ENCODE results near the gene FRRS1. TPM values are rescaled to one million over a fixed set of nuclear protein-coding genes. Genes with fewer than 3 reads are reported as not detected.

Gene FRRS1
- total RNA-seq, 6 experiments from 2014 or later: 0.22 to 1.1 (median 0.41) TPM

- no peaks in the 10 kb centered on the region for H3K4me1 Mint-ChIP-seq (ENCODE audit: low read depth)
- H3K27ac Mint-ChIP-seq: no peak overlapping the region
- H3K27me3 Mint-ChIP-seq (ENCODE audit: insufficient read depth): peaks cover 3% of the 10 kb centered on the region
- no peaks in the 10 kb centered on the region for H3K36me3 Mint-ChIP-seq (ENCODE audit: low read depth)
- H3K4me3 Mint-ChIP-seq: no peak overlapping the region
- no peak for DNase-seq
- no peaks in the 10 kb centered on the region for H3K9me3 Mint-ChIP-seq
- TF ChIP-seq, protein P1, sequence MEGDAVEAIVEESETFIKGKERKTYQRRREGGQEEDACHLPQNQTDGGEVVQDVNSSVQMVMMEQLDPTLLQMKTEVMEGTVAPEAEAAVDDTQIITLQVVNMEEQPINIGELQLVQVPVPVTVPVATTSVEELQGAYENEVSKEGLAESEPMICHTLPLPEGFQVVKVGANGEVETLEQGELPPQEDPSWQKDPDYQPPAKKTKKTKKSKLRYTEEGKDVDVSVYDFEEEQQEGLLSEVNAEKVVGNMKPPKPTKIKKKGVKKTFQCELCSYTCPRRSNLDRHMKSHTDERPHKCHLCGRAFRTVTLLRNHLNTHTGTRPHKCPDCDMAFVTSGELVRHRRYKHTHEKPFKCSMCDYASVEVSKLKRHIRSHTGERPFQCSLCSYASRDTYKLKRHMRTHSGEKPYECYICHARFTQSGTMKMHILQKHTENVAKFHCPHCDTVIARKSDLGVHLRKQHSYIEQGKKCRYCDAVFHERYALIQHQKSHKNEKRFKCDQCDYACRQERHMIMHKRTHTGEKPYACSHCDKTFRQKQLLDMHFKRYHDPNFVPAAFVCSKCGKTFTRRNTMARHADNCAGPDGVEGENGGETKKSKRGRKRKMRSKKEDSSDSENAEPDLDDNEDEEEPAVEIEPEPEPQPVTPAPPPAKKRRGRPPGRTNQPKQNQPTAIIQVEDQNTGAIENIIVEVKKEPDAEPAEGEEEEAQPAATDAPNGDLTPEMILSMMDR (IDR thresholded peaks at IDR 0.05): no peak
Measured at GRCh38 chr1:99784809-99785255, 18.4 kb upstream of the FRRS1 start.

DNA sequence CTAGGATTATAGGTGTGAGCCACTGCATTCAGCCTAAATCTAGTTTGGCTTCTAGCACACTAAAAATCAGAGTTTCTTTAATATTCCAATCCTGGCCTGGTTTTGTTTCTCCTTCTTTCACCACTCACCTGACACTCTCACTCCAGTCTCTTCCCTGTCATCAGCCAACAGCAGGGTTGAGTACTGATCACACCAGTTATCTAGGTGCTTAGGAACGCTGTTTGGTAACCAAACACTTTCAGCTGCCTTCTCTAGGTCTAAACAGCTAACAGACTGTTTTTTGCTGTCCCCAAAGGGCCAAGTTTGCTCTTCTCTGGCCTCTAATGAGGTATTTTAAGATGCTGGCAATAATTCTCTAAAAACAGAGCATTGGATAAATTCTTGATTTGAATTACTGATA lies 17.7 kb upstream of the FRRS1 start:
- no peaks in the 10 kb centered on the region for H3K9me3 Mint-ChIP-seq
- no peaks in the 10 kb centered on the region for H3K36me3 Mint-ChIP-seq (ENCODE audit: low read depth)
- H3K4me1 Mint-ChIP-seq (ENCODE audit: low read depth): no peaks in the 10 kb centered on the region
- H3K27ac Mint-ChIP-seq: no peak overlapping the region
- no peak for DNase-seq
- TF ChIP-seq, protein P1 (IDR thresholded peaks at IDR 0.05): no peak
- H3K27me3 Mint-ChIP-seq (ENCODE audit: insufficient read depth): peaks cover 3% of the 10 kb centered on the region
- H3K4me3 Mint-ChIP-seq: no peak overlapping the region

DNA sequence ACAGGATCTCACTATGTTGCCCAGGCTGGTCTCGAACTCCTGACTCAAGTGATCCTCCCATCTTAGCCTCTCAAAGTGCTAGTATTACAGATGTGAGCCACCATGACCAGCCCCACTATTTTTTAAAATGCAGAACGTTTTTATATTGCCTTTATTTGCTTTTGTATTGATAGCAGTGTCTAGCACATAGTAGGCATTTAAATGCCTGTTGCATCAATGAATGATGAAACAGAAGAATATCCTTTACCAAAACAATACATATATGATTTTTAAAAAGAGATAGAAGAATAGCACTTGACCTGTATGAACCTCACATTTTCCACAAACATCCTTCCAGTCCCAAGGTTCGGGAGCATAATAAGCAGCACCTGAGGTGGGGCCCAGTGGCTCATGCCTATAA lies 16.5 kb upstream of the FRRS1 start:
- TF ChIP-seq, protein P1 (IDR thresholded peaks at IDR 0.05): no peak
- DNase-seq: no peak

GRCh38 chr1:99782397-99782796 lies 16.0 kb upstream of the FRRS1 start:
- no peaks in the 10 kb centered on the region for H3K4me1 Mint-ChIP-seq (ENCODE audit: low read depth)
- H3K27me3 Mint-ChIP-seq (ENCODE audit: insufficient read depth): no peaks in the 10 kb centered on the region; the same call in 1 of the 2 replicates
- TF ChIP-seq, protein P1 (IDR thresholded peaks at IDR 0.05): no peak
- H3K9me3 Mint-ChIP-seq: no peaks in the 10 kb centered on the region
- H3K36me3 Mint-ChIP-seq (ENCODE audit: low read depth): no peaks in the 10 kb centered on the region
- H3K27ac Mint-ChIP-seq: no peak overlapping the region
- DNase-seq: no peak
- H3K4me3 Mint-ChIP-seq: no peak overlapping the region

More for the DNA sequence above, 16.5 kb upstream of the FRRS1 start:
- Mint-ChIP-seq H3K27me3 (ENCODE audit: insufficient read depth) (peaks cover 1% of the 10 kb centered on the region), H3K9me3 (no peaks in the 10 kb centered on the region), H3K27ac (no peak overlapping the region), H3K4me1 (ENCODE audit: low read depth) (no peaks in the 10 kb centered on the region), H3K4me3 (no peak overlapping the region), H3K36me3 (ENCODE audit: low read depth) (no peaks in the 10 kb centered on the region)

DNA sequence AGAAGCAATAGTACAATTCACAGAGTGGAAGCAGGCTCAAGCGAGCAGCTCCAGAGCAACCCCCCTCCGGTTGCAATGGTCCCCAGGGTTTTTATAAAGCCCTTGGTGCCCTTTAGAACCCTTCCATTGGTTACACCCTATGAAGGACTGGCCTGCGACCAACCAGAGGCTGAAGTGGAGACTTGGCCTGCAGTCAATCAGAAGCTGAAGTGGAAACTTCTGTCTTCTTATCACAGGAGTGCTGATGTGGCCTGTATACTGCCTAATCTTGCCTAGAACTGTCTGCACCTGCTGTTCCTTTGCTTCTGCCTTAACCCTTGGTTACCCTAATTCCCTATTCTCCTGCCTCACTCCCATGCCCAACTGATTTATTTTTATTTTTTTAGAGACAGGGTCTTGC lies 15.4 kb upstream of the FRRS1 start:
- Mint-ChIP-seq H3K4me3 (no peak overlapping the region), H3K36me3 (ENCODE audit: low read depth) (no peaks in the 10 kb centered on the region), H3K9me3 (no peaks in the 10 kb centered on the region), H3K27ac (no peak overlapping the region), H3K4me1 (ENCODE audit: low read depth) (no peaks in the 10 kb centered on the region), H3K27me3 (ENCODE audit: insufficient read depth) (no peaks in the 10 kb centered on the region; the same call in 1 of the 2 replicates)
- TF ChIP-seq, protein P1 (IDR thresholded peaks at IDR 0.05): no peak
- no peak for DNase-seq

GRCh38 chr1:99777752-99778151 lies 11.3 kb upstream of the FRRS1 start:
- Mint-ChIP-seq H3K4me1 (ENCODE audit: low read depth) (no peaks in the 10 kb centered on the region), H3K4me3 (no peak overlapping the region), H3K27me3 (ENCODE audit: insufficient read depth) (no peaks in the 10 kb centered on the region), H3K27ac (no peak overlapping the region), H3K36me3 (ENCODE audit: low read depth) (no peaks in the 10 kb centered on the region), H3K9me3 (no peaks in the 10 kb centered on the region)
- no peak for DNase-seq
- TF ChIP-seq, protein P1 (IDR thresholded peaks at IDR 0.05): no peak
